GM23338 (cell line): ENCODE data around the gene SCAF4. TPM values are rescaled to one million over a fixed set of nuclear protein-coding genes. Genes with fewer than 3 reads are reported as not detected.

Source experiments
- ATAC-seq: fragments of 200-7000 bp; cut with Tn5 transposase; 3 replicates; pipeline ENCODE4 v1.9.1; 2020
- DNase-seq: peaks from one replicate; pipeline ENCODE4 v3.0.0-alpha.2; 2015; ENCODE audit warnings: low spot score
- H2AFZ ChIP-seq: fragments of 200-600 bp; sonication (generic); 2 replicates; pipeline ENCODE4 v1.8.0; 2016; ENCODE audit warnings: antibody characterized with exemption, mild to moderate bottlenecking, moderate library complexity
- H3F3A ChIP-seq: fragments of 200-600 bp; sonication (generic); replicated peaks from 2 replicates; pipeline ENCODE4 v1.8.0; 2017; ENCODE audit warnings: antibody characterized with exemption, mixed run types, low read depth
- H3K27ac ChIP-seq: fragments of 200-600 bp; sonication (generic); 2 replicates; pipeline ENCODE4 v1.6.1; 2016; ENCODE audit warnings: low read depth
- H3K27me3 ChIP-seq: fragments of 200-600 bp; sonication (generic); 2 replicates; pipeline ENCODE4 v1.8.0; 2016; ENCODE audit warnings: mild to moderate bottlenecking, mixed run types, moderate library complexity; ENCODE audit not compliant: insufficient read depth
- H3K36me3 ChIP-seq: fragments of 200-600 bp; sonication (generic); 2 replicates; pipeline ENCODE4 v1.8.0; 2016; ENCODE audit warnings: mild to moderate bottlenecking; ENCODE audit not compliant: insufficient read depth
- H3K4me1 ChIP-seq: fragments of 200-600 bp; sonication (generic); 2 replicates; pipeline ENCODE4 v1.8.0; 2016; ENCODE audit warnings: mild to moderate bottlenecking, moderate library complexity; ENCODE audit not compliant: insufficient read depth
- H3K4me2 ChIP-seq: fragments of 200-600 bp; sonication (generic); 2 replicates; pipeline ENCODE4 v1.7.1; 2017; ENCODE audit warnings: mixed run types
- H3K4me3 ChIP-seq: fragments of 200-600 bp; sonication (generic); 2 replicates; pipeline ENCODE4 v1.6.1; 2016; ENCODE audit warnings: mixed run types
- H3K79me2 ChIP-seq: fragments of 200-600 bp; sonication (generic); replicated peaks from 2 replicates; pipeline ENCODE4 v1.8.0; 2017; ENCODE audit warnings: mild to moderate bottlenecking; ENCODE audit not compliant: insufficient read depth
- H3K9me2 ChIP-seq: fragments of 200-600 bp; sonication (generic); 2 replicates; pipeline ENCODE4 v1.8.0; 2017; ENCODE audit not compliant: insufficient read depth
- H4K20me1 ChIP-seq: fragments of 200-600 bp; sonication (generic); replicated peaks from 2 replicates; pipeline ENCODE4 v1.8.0; 2017; ENCODE audit warnings: mild to moderate bottlenecking; ENCODE audit not compliant: insufficient read depth
- H3K27ac Mint-ChIP-seq: 2 replicates; pipeline ENCODE4 v1.8.0; 2020; ENCODE audit warnings: inconsistent platforms, mild to moderate bottlenecking, moderate library complexity, mixed read lengths
- H3K27me3 Mint-ChIP-seq: 3 replicates; pipeline ENCODE4 v1.8.0; 2022; ENCODE audit warnings: low read depth, mild to moderate bottlenecking, moderate library complexity, mixed read lengths, inconsistent platforms; ENCODE audit not compliant: insufficient read depth, poor library complexity
- H3K36me3 Mint-ChIP-seq: 3 replicates; pipeline ENCODE4 v1.8.0; 2021; ENCODE audit warnings: low read depth, mild to moderate bottlenecking, inconsistent platforms, moderate library complexity, mixed read lengths
- H3K4me1 Mint-ChIP-seq: 3 replicates; pipeline ENCODE4 v1.8.0; 2020; ENCODE audit warnings: mild to moderate bottlenecking, inconsistent platforms, mixed read lengths
- H3K4me3 Mint-ChIP-seq: 3 replicates; pipeline ENCODE4 v1.8.0; 2021; ENCODE audit warnings: moderate library complexity, mild to moderate bottlenecking, inconsistent platforms, mixed read lengths
- H3K9me3 Mint-ChIP-seq: 3 replicates; pipeline ENCODE4 v1.8.0; 2020; ENCODE audit warnings: moderate library complexity, mild to moderate bottlenecking, inconsistent platforms, mixed read lengths
- CREB1 ChIP-seq: fragments of 250-450 bp; sonication (Bioruptor Pico); IDR thresholded peaks from 2 replicates; pipeline ENCODE4 v1.5.0; 2020; ENCODE audit warnings: low read depth, mild to moderate bottlenecking, moderate library complexity
- ETS1 ChIP-seq: IDR thresholded peaks from 2 replicates; pipeline ENCODE4 v1.6.1; 2016; ENCODE audit warnings: antibody characterized with exemption
- EZH2 ChIP-seq: fragments of 200-600 bp; sonication (generic); IDR thresholded peaks from one replicate; pipeline ENCODE4 v1.8.0; 2017; ENCODE audit warnings: antibody characterized with exemption, mild to moderate bottlenecking, low read depth; ENCODE audit not compliant: unreplicated experiment
- EZH2phosphoT487 ChIP-seq: fragments of 200-600 bp; sonication (generic); IDR thresholded peaks from one replicate; pipeline ENCODE4 v1.8.1; 2018; ENCODE audit warnings: antibody characterized with exemption; ENCODE audit not compliant: unreplicated experiment
- JUNB ChIP-seq: IDR thresholded peaks from one replicate; pipeline ENCODE4 v1.6.1; 2016; ENCODE audit warnings: antibody characterized with exemption; ENCODE audit not compliant: unreplicated experiment
- NANOG ChIP-seq: IDR thresholded peaks from 2 replicates; pipeline ENCODE4 v1.6.1; 2016; ENCODE audit warnings: antibody characterized with exemption, borderline replicate concordance
- POLR2AphosphoS5 ChIP-seq: IDR thresholded peaks from 2 replicates; pipeline ENCODE4 v1.6.1; 2016; ENCODE audit warnings: antibody characterized with exemption, low read depth
- REST ChIP-seq: IDR thresholded peaks from one replicate; pipeline ENCODE4 v1.6.1; 2018; ENCODE audit warnings: antibody characterized with exemption; ENCODE audit not compliant: unreplicated experiment
- STAT1 ChIP-seq: IDR thresholded peaks from one replicate; pipeline ENCODE4 v1.6.1; 2016; ENCODE audit warnings: antibody characterized with exemption; ENCODE audit not compliant: unreplicated experiment
- ZNF114 ChIP-seq: fragments of 250-450 bp; sonication (Bioruptor Pico); IDR thresholded peaks from 2 replicates; pipeline ENCODE4 v1.5.0; 2020; ENCODE audit warnings: mild to moderate bottlenecking, moderate library complexity
- ZNF331 ChIP-seq: fragments of 250-450 bp; sonication (Bioruptor Pico); IDR thresholded peaks from 2 replicates; pipeline ENCODE4 v1.5.0; 2020; ENCODE audit warnings: low read depth, mild to moderate bottlenecking, moderate library complexity
- ZNF462 ChIP-seq: fragments of 250-450 bp; sonication (Bioruptor Pico); IDR thresholded peaks from 2 replicates; pipeline ENCODE4 v1.5.0; 2020; ENCODE audit warnings: mild to moderate bottlenecking, moderate library complexity
- polyA plus RNA-seq: library from polyadenylated mRNA; unstranded; fragments of >200 nt; fragmentation: Nextera tagmentation; extraction: Ambion mirVana; gene quantifications from 2 replicates; pipeline ENCODE4 v1.2.1, GENCODE V29; 2016
- total RNA-seq: library from RNA; depleted of rRNA; stranded (reverse); fragments of >200 nt; shearing (Covaris generic); gene quantifications from 2 replicates; pipeline ENCODE4 v1.2.3, GENCODE V29; 2014
- TF ChIP-seq, protein P1 (sequence below), 2 experiments: fragments of 200-600 bp in 1 of 2; sonication (generic) in 1 of 2; conservative IDR thresholded peaks; 2 replicates each; pipeline versions ENCODE4 v1.5.1 to v1.6.1; 2016 to 2017; ENCODE audit warnings: antibody characterized with exemption in 2 of 2, low read depth in 2 of 2, mild to moderate bottlenecking in 2 of 2, moderate library complexity in 1 of 2

The SCAF4 gene
- total and polyA plus RNA-seq, 2 experiments from 2014 or later: 29.7 to 45.8 TPM

DNA sequence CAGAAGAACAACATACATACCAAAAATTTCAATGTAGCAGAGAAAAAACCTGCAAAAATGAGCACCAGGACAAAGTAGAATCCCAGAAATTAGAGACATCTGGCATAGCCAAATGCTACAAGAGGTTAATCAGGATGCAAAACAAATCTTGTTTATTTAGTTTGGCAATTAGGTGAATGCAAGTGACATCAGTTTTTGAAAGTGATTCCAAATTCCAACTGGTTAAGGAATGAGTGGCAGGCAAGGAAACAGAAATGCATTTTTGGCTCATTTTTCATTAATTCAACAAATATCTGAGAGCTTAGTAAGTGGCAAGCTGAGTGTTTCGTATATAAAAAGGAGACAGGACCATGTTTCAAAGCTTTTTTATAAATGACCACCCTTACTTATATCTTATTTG, 21.3 kb downstream of the SCAF4 start:
- TF ChIP-seq CREB1 (CRISPR knock-in tag) (no peak), REST (no peak), NANOG (no peak), EZH2phosphoT487 (no peak), ETS1 (no peak), EZH2 (no peak), ZNF462 (CRISPR knock-in tag) (no peak), ZNF114 (no peak), POLR2AphosphoS5 (no peak), STAT1 (no peak), JUNB (no peak), ZNF331 (CRISPR knock-in tag) (no peak)
- TF ChIP-seq, protein P1, sequence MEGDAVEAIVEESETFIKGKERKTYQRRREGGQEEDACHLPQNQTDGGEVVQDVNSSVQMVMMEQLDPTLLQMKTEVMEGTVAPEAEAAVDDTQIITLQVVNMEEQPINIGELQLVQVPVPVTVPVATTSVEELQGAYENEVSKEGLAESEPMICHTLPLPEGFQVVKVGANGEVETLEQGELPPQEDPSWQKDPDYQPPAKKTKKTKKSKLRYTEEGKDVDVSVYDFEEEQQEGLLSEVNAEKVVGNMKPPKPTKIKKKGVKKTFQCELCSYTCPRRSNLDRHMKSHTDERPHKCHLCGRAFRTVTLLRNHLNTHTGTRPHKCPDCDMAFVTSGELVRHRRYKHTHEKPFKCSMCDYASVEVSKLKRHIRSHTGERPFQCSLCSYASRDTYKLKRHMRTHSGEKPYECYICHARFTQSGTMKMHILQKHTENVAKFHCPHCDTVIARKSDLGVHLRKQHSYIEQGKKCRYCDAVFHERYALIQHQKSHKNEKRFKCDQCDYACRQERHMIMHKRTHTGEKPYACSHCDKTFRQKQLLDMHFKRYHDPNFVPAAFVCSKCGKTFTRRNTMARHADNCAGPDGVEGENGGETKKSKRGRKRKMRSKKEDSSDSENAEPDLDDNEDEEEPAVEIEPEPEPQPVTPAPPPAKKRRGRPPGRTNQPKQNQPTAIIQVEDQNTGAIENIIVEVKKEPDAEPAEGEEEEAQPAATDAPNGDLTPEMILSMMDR (conservative IDR thresholded peaks at IDR 0.05; ENCODE audit: low read depth in 2 of 2): no peak
- Histone ChIP-seq H3K36me3 (no peaks in the 10 kb centered on the region), H3K4me2 (no peak overlapping the region), H3K4me1 (peaks cover 46% of the 10 kb centered on the region), H3K79me2 (peaks cover 100% of the 10 kb centered on the region), H3F3A (no peaks in the 10 kb centered on the region), H3K4me3 (no peak overlapping the region), H2AFZ (no peak overlapping the region), H3K9me2 (no peaks in the 10 kb centered on the region), H3K27me3 (no peaks in the 10 kb centered on the region), H3K27ac (no peak overlapping the region), H4K20me1 (peaks cover 72% of the 10 kb centered on the region)
- DNase-seq (no peak), ATAC-seq (no peak)
- no peaks in the 10 kb centered on the region; the same call in 2 of the 3 replicates for H3K9me3 Mint-ChIP-seq
- H3K4me1 Mint-ChIP-seq: peaks cover 58% of the 10 kb centered on the region
- H3K4me3 Mint-ChIP-seq: no peak overlapping the region
- H3K27me3 Mint-ChIP-seq: peaks cover 4% of the 10 kb centered on the region
- H3K36me3 Mint-ChIP-seq: no peaks in the 10 kb centered on the region; the same call in 2 of the 3 replicates
- no peak overlapping the region for H3K27ac Mint-ChIP-seq
